BJ (cell line): ENCODE measurements around the gene C3orf18. TPM values are rescaled to one million over a fixed set of nuclear protein-coding genes. Genes with fewer than 3 reads are reported as not detected.

Source experiments
- CTCF ChIA-PET: fragments of 350-600 bp; formaldehyde crosslinking; extraction: SDS; loops from one replicate; lab custom pipeline; 2021; ENCODE audit warnings: antibody characterized with exemption, inconsistent platforms; lab: Yijun Ruan, JAX
- POLR2A ChIA-PET: fragments of 300-600 bp; sonication (Branson Sonifier 250); formaldehyde crosslinking; extraction: SDS; loops from one replicate; lab custom pipeline; 2021; ENCODE audit warnings: antibody characterized with exemption; lab: Charles Lee
- DNase-seq: peaks from one replicate; pipeline ENCODE4 v3.0.0-alpha.2; 2011; ENCODE audit warnings: low read depth
- H3K27me3 ChIP-seq: 2 replicates; pipeline ENCODE4 v1.6.0; 2011; ENCODE audit warnings: low read length; ENCODE audit not compliant: control insufficient read depth, insufficient read depth
- H3K36me3 ChIP-seq: 2 replicates; pipeline ENCODE4 v1.5.1; 2011; ENCODE audit warnings: low read length; ENCODE audit not compliant: control insufficient read depth, insufficient read depth
- H3K4me3 ChIP-seq: 2 replicates; pipeline ENCODE4 v1.5.1; 2011; ENCODE audit warnings: low read depth, mild to moderate bottlenecking, control low read depth, low read length
- CTCF ChIP-seq: IDR thresholded peaks from 2 replicates; pipeline ENCODE4 v1.5.1; 2011; ENCODE audit warnings: low read depth, mild to moderate bottlenecking, control low read depth, inconsistent platforms, low read length, moderate library complexity; ENCODE audit not compliant: insufficient read depth
- polyA plus RNA-seq: library from polyadenylated mRNA; depleted of rRNA; stranded (reverse); fragments of >200 nt; gene quantifications from 2 replicates; pipeline ENCODE4 v1.2.3, GENCODE V29; 2011

C3orf18 gene
- polyA plus RNA-seq, 1 experiment, result 30.4 TPM

DNA sequence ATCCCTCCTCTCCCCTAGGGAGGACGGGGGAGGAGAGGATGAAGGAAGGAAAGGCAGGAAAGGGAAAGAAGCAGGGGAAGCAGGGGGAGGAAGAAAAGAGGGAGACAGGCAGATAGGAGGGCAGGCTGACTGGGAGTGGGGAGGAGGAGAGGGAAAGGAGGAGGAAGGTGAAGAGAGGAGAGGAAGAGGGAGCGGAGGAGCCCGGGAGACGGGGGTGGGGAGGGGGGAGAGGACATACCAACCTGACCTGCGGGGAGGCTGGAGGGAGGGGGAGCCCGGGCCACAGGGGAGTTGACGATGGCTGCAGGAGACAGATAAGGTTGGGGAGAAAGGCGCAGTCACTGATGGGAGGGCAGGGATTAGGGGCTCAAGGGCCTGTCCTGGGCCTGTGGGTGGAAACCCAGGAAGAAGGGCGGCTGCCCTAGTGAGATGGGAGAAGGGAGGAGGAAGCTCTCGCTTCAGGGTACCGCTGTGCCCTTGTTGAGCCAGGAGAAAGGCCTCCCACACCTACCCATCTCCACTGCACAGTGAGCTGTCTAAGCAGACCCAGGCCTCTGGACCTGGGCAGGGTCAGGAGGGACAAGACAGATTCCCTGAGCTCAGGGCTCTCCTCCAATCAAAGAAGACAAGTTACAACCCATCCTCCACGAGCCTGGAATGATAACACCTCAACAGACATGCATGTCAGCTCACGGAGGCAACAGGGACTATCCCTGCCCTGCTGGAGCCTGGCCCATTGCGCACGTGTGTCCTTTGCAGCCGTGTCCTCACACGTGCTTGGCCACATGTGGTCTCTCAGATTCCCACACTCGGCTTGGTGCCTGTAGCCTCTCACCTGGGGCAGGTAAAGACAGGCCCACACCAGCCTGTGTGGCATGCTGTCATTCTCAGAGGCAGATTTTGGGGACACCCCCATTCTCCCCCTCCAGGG, 27.9 kb downstream of the C3orf18 start:
- H3K4me3 ChIP-seq, result no peak overlapping the region
- H3K36me3 ChIP-seq, result no peaks in the 10 kb centered on the region
- peaks cover 13% of the 10 kb centered on the region for H3K27me3 ChIP-seq
- no peak for TF ChIP-seq CTCF
- ChIA-PET CTCF (interaction anchor here (1.2 to 6.4 kb wide), 3 partner anchors 9 to 192 kb away, joined by 5 to 98 read pairs (median 6); partner anchors contain the start of genes CYB561D2, NPRL2 and ZMYND10), POLR2A (no interaction called here)
- DNase-seq, result no peak

DNA sequence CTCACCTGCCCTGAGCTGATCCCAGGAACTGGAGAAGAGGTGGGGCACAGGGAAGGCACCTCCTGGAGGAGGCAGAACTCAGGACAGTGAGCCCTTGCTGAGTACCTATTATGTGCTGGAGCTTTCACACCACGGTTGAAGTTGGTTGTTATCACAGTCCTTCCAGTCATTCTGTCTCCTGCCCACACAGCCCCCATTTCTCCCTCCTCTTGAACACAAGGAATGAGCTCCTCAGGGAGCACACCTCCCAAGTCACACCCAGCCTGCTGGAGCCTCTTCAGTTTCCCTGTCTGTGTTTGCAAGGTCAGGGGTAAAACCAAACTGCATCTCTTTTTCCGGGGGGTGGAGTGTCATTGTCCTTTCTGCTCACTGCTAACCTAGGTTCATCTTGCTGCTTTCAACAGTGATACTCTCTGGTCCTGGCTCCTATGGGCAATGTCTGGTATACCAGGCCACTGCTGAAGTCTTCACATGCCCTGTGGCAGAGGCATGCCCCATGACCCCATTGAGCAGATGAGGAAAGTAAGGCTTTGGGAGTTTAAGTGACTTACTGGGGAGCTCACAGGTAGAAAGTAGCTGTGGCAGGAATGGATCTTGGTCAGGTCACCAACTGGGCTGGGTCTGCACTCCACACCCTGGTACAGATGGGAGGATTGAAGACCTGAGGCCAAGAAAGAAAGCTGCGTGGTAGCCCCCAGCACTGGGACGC, 30.0 kb downstream of the C3orf18 start:
- POLR2A ChIA-PET, result no interaction called here
- Histone ChIP-seq H3K4me3 (no peak overlapping the region), H3K27me3 (peaks cover 14% of the 10 kb centered on the region), H3K36me3 (no peaks in the 10 kb centered on the region)
- CTCF ChIA-PET, result interaction anchor here (0.6 to 3.7 kb wide), 6 partner anchors 11 to 23 kb away, joined by 3 to 13 read pairs (median 8); no protein-coding TSS in a partner anchor
- no peak for TF ChIP-seq CTCF
- no peak for DNase-seq

DNA sequence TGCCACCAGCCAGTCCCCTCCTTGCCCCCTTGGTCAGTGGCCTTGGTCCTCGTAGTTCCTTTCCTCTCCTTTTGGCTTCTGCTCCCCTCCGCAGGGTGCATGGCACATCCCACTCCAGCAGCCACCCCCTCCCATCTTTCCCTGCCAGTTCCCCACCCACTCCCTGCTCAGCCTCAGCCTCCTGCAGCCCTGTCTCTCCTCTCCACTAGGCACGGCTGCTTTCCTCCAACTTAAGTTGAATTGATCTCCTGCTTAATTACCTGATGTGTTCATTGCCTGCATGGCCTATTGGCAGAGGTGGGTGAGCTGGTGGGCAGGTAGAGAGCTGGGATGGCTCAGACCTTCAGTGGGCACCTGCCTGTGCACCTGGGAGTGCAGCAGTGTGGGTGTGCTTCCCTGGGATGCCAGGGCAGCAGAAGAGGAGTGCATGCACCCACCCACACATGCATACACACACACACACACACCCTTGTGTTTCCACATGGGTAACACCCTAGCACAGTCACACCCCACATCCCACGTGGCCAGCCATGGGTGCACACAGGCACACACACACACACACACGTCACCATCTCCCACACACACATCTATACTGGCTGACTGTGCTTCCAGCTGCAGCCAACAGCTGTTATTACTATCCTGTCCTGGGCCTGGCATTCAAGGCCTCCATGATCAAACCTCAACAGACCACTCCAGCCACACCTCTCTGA, 30.9 kb downstream of the C3orf18 start:
- H3K27me3 ChIP-seq, result peaks cover 14% of the 10 kb centered on the region
- DNase-seq, result no peak
- CTCF ChIA-PET, result interaction anchor here (0.7 to 3.7 kb wide), 7 partner anchors 11 to 190 kb away, joined by 3 to 13 read pairs (median 5); no protein-coding TSS in a partner anchor
- POLR2A ChIA-PET, result no interaction called here
- TF ChIP-seq CTCF, result no peak
- no peaks in the 10 kb centered on the region for H3K36me3 ChIP-seq
- H3K4me3 ChIP-seq, result no peak overlapping the region

GRCh38 chr3:50534681-50535330, 32.7 kb downstream of the C3orf18 start:
- H3K36me3 ChIP-seq, result no peaks in the 10 kb centered on the region
- no peak overlapping the region for H3K4me3 ChIP-seq
- H3K27me3 ChIP-seq, result peaks cover 21% of the 10 kb centered on the region
- POLR2A ChIA-PET, result no interaction called here
- TF ChIP-seq CTCF, result no peak
- CTCF ChIA-PET, result interaction anchor here (1.0 to 3.7 kb wide), 5 partner anchors 8 to 17 kb away, joined by 3 to 12 read pairs (median 8); no protein-coding TSS in a partner anchor
- no peak for DNase-seq
